GM21528 (cell line): Measurements from ENCODE around the gene CCDC57.

ENCODE experiments used
- ATAC-seq: cut with Tn5 transposase; IDR thresholded peaks from one replicate; pipeline ENCODE4 v1.9.1; 2021; ENCODE audit warnings: mild to moderate bottlenecking, moderate library complexity; ENCODE audit not compliant: unreplicated experiment, low FRiP score

The CCDC57 gene

DNA sequence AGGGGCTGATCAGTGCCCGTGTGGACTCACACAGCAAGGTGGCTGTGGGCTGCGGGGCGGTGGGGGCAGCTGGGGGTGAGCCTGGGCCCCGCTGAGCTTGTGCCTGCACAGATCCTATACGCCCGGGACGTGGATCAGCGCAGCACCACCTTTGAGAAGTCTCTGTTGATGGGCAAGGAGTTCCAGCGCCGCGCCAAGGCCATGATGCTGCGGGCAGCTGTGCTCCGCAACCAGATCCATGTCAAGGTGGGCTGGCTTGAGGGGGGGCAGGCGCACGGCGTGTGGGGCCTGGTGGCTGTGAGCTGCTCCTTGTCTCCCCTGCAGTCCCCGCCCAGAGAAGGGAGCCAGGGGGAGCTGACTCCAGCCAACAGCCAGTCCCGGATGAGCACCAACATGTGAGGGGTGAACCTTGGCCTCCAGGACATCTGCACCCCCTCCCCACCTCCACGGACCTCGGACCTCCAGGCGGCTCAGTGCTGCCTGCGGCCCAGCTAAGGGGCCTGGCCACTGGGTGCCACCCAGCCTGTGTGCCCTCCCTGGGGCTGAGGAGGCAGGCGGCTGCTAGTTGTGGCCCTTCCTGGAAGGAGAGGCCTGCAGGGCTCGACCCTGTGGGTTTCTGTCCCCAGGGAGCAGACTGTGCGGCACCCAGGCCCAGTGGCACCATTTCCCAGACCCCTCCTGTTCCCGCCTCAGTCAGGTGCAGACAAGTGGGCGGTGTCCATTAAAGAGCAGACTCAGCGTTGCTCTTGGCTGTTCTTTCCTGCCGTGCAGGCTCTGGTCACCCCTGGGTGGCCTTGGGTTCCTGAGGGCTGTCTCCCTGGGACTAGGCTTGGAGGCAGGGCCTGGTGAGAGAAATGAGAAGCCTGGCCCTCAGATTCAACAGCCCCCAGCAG lies 155.7 kb downstream of the CCDC57 start:
- ATAC-seq = no peak

DNA sequence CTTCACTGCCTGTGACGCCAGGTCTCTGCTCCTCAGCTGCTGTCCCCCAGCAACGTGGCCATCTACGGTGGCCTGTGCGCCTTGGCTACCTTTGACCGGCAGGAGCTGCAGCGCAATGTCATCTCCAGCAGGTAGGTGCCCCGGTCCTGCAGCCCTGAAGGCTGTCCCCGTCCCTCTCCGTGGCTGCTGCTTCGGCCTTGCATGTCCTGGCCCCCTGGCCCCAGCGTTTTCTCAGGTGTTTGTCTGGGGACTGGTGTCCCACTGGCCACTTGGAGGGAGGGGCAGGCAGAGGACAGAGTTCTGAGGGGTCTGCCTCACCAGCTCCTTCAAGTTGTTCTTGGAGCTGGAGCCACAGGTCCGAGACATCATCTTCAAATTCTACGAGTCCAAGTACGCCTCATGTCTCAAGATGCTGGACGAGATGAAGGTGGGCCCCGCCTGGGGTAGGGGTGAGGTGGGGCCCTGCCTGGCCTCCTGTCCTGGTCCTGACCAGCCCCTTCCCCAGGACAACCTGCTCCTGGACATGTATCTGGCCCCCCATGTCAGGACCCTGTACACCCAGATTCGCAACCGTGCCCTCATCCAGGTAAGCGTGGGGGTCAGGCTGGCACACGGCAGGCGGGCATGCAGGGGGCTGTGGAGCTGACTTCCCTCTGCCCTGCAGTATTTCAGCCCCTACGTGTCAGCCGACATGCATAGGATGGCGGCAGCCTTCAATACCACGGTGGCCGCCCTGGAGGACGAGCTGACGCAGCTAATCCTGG lies 156.5 kb downstream of the CCDC57 start:
- no peak for ATAC-seq

DNA sequence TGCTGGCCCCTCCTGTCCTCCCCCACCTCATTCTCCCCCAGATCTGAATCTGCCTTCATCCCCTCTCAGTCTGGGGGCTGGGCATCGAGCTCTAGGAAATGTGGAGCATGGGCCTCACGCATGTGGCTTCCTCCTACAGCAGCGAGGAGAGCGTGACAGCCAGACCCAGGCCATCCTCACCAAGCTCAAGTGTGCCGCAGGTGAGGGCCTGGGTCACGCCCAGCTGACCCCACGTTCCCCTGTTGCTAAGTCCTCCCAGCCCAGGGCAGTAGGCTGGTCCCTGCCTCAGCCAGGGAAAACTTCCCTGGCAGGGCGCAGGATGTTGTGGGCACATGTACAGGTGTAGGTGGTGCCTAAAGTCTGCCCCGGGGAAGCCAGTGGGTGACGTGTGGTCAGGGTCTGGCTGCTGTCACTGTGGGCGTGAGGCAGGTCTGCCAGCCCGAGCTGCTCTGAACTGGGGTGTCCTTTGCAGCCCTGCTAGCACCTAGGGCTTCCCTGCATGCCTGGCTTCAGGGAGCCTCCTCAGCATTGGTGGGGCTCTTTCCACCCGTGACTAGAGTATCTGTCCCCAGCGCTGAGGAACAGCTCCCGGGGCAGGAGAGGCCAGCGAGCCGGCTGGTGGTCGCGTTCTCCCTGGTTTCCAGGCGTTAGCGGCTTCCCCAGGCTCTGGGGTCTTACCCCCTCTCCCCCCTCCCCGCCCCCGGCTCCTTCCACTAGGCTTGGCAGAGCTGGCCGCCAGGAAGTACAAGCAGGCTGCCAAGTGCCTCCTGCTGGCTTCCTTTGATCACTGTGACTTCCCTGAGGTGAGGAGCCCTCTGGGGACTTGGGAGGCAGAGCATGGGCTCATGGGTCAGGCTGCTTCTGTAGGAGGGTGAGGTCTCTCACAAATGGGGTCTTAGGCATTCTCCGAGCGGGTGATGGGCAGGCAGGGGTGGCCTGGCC lies 157.3 kb downstream of the CCDC57 start:
- ATAC-seq = no peak

DNA sequence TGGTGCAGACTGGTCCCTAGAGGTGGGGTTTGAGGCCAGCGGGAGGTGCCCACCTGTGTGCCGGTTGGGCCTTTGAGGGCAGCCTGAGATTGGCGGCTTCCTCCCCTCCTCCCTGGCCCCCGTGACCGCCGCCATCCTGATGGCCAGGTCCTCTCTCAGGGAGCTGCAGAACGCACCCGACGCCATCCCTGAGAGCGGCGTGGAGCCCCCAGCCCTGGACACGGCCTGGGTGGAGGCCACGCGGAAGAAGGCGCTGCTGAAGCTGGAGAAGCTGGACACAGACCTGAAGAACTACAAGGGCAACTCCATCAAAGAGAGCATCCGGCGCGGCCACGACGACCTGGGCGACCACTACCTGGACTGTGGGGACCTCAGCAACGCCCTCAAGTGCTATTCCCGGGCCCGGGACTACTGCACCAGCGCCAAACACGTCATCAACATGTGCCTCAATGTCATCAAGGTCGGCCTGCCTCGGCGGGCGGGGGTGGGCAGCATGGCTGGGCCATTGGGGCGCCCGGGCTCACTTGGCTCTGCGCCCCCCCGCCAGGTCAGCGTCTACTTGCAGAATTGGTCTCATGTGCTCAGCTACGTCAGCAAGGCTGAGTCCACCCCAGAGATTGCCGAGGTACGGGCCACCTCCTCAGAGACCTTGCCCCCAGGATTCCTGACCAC lies 158.2 kb downstream of the CCDC57 start:
- ATAC-seq = no peak

DNA sequence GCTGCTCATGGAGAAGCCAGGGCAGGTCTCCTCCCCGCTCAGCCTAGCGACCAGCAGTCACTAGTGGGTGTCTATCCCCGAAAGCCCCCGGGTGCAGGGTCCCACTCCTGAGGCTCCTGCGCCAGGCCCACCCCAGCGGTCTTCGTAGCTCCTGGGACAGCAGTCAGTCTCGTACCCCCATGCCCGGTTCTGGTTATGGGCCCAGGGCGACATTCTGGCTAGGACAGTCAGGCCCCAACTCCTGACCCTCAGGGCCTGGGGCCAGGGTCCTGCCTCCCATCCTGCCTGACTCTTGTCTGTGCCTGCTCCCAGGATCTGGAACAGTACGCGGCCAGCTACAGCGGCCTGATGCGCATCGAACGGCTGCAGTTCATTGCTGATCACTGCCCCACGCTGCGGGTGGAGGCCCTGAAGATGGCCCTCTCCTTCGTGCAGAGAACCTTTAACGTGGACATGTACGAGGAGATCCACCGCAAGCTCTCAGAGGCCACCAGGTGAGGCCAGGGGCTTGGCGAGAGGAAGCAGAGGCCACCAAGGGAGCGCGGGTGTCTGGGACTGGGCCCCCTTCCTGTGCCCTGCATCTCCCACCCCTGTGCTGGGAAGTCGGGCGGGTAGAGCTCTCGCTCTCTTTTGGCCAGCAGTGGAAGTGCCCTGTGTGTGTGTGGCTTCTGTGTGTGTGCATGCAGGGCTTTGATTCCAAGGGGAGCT lies 158.9 kb downstream of the CCDC57 start:
- no peak for ATAC-seq

DNA sequence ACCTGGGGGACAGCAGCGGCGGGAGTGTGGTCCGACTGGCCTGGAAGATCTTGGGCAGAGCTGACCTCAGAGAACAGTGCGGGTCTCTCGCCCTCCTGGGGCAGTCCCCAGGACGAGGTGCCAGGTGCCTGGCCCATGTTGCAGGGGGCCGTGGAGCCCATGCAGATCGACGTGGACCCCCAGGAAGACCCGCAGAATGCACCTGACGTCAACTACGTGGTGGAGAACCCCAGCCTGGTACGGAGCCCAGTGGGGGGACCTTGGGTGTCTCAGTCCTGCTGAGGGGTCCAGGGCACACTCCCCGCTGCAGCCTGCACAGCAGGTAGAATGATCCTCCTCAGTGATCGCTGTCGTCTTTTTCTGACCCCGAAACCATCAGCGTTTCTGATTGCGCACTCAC lies 159.5 kb downstream of the CCDC57 start:
- ATAC-seq = no peak

DNA sequence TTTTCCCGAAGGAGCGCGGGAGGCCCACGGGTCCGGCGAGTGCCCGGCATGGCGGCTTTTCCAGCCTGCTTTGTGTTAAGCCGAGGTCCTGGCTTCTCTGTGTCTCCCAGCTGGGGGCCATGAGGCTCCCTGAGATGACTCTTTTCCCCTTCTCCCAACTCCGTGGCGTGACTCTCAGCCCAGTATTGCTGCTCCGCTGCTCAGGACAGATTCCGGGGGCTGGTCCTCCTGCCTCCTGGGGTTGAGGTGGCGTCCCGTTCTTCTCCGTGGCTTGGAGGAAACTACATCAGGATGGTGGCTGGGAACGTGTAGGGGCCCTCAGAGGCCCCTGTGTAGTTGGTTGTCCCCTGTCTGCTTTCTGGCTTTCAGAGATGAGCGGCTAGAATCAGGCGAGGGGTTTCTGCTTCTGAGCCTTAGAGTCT lies 160.0 kb downstream of the CCDC57 start:
- ATAC-seq = no peak

DNA sequence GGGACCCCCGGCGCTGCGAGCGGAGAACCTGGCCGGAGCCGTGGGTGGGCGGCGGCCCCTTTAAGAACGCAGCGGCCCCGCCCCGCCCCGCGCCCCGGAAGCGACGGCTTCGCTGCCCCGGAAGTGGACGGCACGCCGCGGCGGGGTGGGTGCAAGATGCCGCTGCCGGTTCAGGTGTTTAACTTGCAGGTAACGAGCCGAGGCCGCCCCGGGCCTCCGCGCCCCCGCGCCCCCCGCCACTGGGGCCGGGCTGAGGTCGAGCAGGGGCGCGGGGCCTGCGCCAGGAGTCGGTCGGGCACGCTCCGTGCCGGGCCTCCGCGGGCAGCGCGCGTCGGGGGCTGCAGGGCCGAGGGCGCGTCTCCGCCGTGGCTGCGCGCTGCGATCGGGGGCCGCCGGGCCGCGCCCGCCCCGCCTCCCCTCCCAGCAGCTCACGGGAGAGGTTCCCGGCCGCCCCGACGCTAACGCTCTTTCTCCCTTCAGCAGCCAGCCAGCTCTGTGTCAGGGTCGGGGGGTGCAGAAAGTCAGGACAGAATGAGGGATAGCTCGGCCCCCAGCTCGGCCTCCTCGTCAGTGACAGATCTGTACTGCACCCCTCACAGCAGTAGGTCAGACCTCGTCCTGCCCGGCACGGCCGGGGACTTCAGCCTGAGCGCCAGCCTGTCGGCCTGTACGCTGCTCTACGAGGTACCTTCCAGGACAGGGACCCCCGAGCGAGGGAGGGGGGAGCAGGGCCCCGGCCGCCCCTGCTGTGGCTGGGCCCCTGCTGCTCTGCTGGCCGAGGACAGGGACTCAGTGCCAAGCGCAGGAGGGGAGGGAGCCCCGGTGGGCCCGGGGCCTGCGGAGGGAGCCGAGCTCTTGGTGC lies 160.6 kb downstream of the CCDC57 start, which contains the start of the genes GPS1 and RFNG:
Gene GPS1 (plus strand): TSS at position 123 of the 862 bp plus-strand sequence. CDS start 34 bp downstream, at position 157.
Gene RFNG (minus strand): TSS at position 36 of the 862 bp plus-strand sequence. CDS start 45 bp downstream, outside the sequence.
- peak; percentile 61 for ATAC-seq
